IPS-20b (cell line): ENCODE data around the gene KDM4C.
"Not testable (repeated sequence)": the region's sequence is repeated elsewhere in the genome, so short reads cannot be mapped to it uniquely, and the experiment has no call there.

ENCODE experiments used
- H3K27ac ChIP-seq: one replicate; pipeline ENCODE4 v1.5.1; 2013; ENCODE audit warnings: low read length
- H3K27me3 ChIP-seq: 2 replicates; pipeline ENCODE4 v1.6.1; 2013; ENCODE audit warnings: mild to moderate bottlenecking, low read length, inconsistent platforms; ENCODE audit not compliant: insufficient read depth
- H3K36me3 ChIP-seq: 2 replicates; pipeline ENCODE4 v1.6.1; 2013; ENCODE audit warnings: low read depth, mild to moderate bottlenecking, inconsistent platforms, low read length, moderate library complexity; ENCODE audit not compliant: insufficient read depth
- H3K4me1 ChIP-seq: 2 replicates; pipeline ENCODE4 v1.6.1; 2013; ENCODE audit warnings: mild to moderate bottlenecking, control low read depth, inconsistent platforms, low read length, moderate library complexity; ENCODE audit not compliant: insufficient read depth
- H3K4me3 ChIP-seq: 2 replicates; pipeline ENCODE4 v1.5.1; 2013; ENCODE audit warnings: mild to moderate bottlenecking, low read length, inconsistent platforms
- H3K9ac ChIP-seq: 2 replicates; pipeline ENCODE4 v1.6.1; 2013; ENCODE audit warnings: low read depth, mild to moderate bottlenecking, inconsistent platforms, low read length, moderate library complexity
- H3K9me3 ChIP-seq: 2 replicates; pipeline ENCODE4 v1.6.1; 2013; ENCODE audit warnings: mild to moderate bottlenecking, low read depth, low read length, inconsistent platforms; ENCODE audit not compliant: insufficient read depth

KDM4C gene

GRCh38 chr9:7030943-7031342, 273.2 kb downstream of the KDM4C start:
- H3K4me3 ChIP-seq, H3K27ac ChIP-seq, H3K36me3 ChIP-seq, H3K9ac ChIP-seq, H3K9me3 ChIP-seq, H3K4me1 ChIP-seq, H3K27me3 ChIP-seq: not testable (repeated sequence)

- H3K36me3 ChIP-seq = no peaks in the 10 kb centered on the region
- no peaks in the 10 kb centered on the region for H3K27me3 ChIP-seq
- H3K9ac ChIP-seq = no peak overlapping the region
- H3K4me1 ChIP-seq = no peaks in the 10 kb centered on the region
- H3K4me3 ChIP-seq = no peak overlapping the region
- H3K9me3 ChIP-seq = no peaks in the 10 kb centered on the region
- no peak overlapping the region for H3K27ac ChIP-seq
Measured at GRCh38 chr9:7033076-7034045, 275.6 kb downstream of the KDM4C start.

GRCh38 chr9:7037176-7037575, 279.4 kb downstream of the KDM4C start:
- Histone ChIP-seq H3K27ac (no peak overlapping the region), H3K27me3 (no peaks in the 10 kb centered on the region), H3K9ac (no peak overlapping the region), H3K9me3 (no peaks in the 10 kb centered on the region), H3K36me3 (no peaks in the 10 kb centered on the region), H3K4me3 (no peak overlapping the region), H3K4me1 (no peaks in the 10 kb centered on the region)

- Histone ChIP-seq H3K27me3 (no peaks in the 10 kb centered on the region), H3K27ac (no peak overlapping the region), H3K9me3 (no peaks in the 10 kb centered on the region), H3K9ac (no peak overlapping the region), H3K36me3 (no peaks in the 10 kb centered on the region), H3K4me3 (no peak overlapping the region), H3K4me1 (no peaks in the 10 kb centered on the region)
Measured at GRCh38 chr9:7042124-7042523, 284.4 kb downstream of the KDM4C start.

- Histone ChIP-seq H3K36me3 (no peaks in the 10 kb centered on the region), H3K4me1 (no peaks in the 10 kb centered on the region), H3K9ac (no peak overlapping the region), H3K4me3 (no peak overlapping the region), H3K27ac (no peak overlapping the region), H3K9me3 (no peaks in the 10 kb centered on the region), H3K27me3 (no peaks in the 10 kb centered on the region)
Measured at GRCh38 chr9:7045361-7045760, 287.6 kb downstream of the KDM4C start.

GRCh38 chr9:7051711-7052110, 293.9 kb downstream of the KDM4C start:
- H3K4me1 ChIP-seq = peaks cover 12% of the 10 kb centered on the region; the same call in 1 of the 2 replicates
- H3K27ac ChIP-seq = no peak overlapping the region
- H3K4me3 ChIP-seq = no peak overlapping the region
- H3K9ac ChIP-seq = no peak overlapping the region
- H3K27me3 ChIP-seq = no peaks in the 10 kb centered on the region
- H3K36me3 ChIP-seq = no peaks in the 10 kb centered on the region
- H3K9me3 ChIP-seq = no peaks in the 10 kb centered on the region

GRCh38 chr9:7053903-7054302, 296.1 kb downstream of the KDM4C start:
- Histone ChIP-seq H3K27me3 (no peaks in the 10 kb centered on the region), H3K27ac (no peak overlapping the region), H3K4me1 (peaks cover 15% of the 10 kb centered on the region), H3K36me3 (no peaks in the 10 kb centered on the region), H3K4me3 (no peak overlapping the region), H3K9ac (no peak overlapping the region), H3K9me3 (no peaks in the 10 kb centered on the region)

- H3K4me3 ChIP-seq = no peak overlapping the region
- H3K27ac ChIP-seq = no peak overlapping the region
- peaks cover 15% of the 10 kb centered on the region for H3K4me1 ChIP-seq
- H3K9ac ChIP-seq = no peak overlapping the region
- no peaks in the 10 kb centered on the region for H3K9me3 ChIP-seq
- H3K27me3 ChIP-seq = no peaks in the 10 kb centered on the region
- H3K36me3 ChIP-seq = no peaks in the 10 kb centered on the region
Measured at GRCh38 chr9:7055171-7055903, 297.6 kb downstream of the KDM4C start.

- H3K4me1 ChIP-seq = peaks cover 15% of the 10 kb centered on the region
- no peak overlapping the region for H3K27ac ChIP-seq
- no peaks in the 10 kb centered on the region for H3K9me3 ChIP-seq
- no peaks in the 10 kb centered on the region for H3K27me3 ChIP-seq
- no peaks in the 10 kb centered on the region for H3K36me3 ChIP-seq
- H3K4me3 ChIP-seq = no peak overlapping the region
- H3K9ac ChIP-seq = no peak overlapping the region
Measured at GRCh38 chr9:7056254-7056653, 298.5 kb downstream of the KDM4C start.

- Histone ChIP-seq H3K27me3 (no peaks in the 10 kb centered on the region), H3K9ac (no peak overlapping the region), H3K4me1 (peaks cover 9% of the 10 kb centered on the region), H3K27ac (no peak overlapping the region), H3K4me3 (no peak overlapping the region), H3K36me3 (no peaks in the 10 kb centered on the region), H3K9me3 (no peaks in the 10 kb centered on the region)
Measured at GRCh38 chr9:7058473-7058872, 300.7 kb downstream of the KDM4C start.

GRCh38 chr9:7067169-7067568, 309.4 kb downstream of the KDM4C start:
- no peaks in the 10 kb centered on the region for H3K9me3 ChIP-seq
- no peak overlapping the region for H3K9ac ChIP-seq
- no peaks in the 10 kb centered on the region for H3K27me3 ChIP-seq
- H3K4me1 ChIP-seq = no peaks in the 10 kb centered on the region
- H3K4me3 ChIP-seq = no peak overlapping the region
- H3K36me3 ChIP-seq = no peaks in the 10 kb centered on the region
- H3K27ac ChIP-seq = no peak overlapping the region

- Histone ChIP-seq H3K4me3 (no peak overlapping the region), H3K36me3 (no peaks in the 10 kb centered on the region), H3K27me3 (no peaks in the 10 kb centered on the region), H3K9ac (no peak overlapping the region), H3K27ac (no peak overlapping the region), H3K9me3 (no peaks in the 10 kb centered on the region), H3K4me1 (no peaks in the 10 kb centered on the region)
Measured at GRCh38 chr9:7071916-7072315, 314.1 kb downstream of the KDM4C start.
